PC-3 (cell line): ENCODE results near the gene IL1RN.

ENCODE experiments used
- EZH2phosphoT487 ChIP-seq: fragments of 300-600 bp; sonication (generic); IDR thresholded peaks from 2 replicates; pipeline ENCODE4 v1.6.1; 2018; ENCODE audit warnings: mild to moderate bottlenecking, antibody characterized with exemption, low read length, borderline replicate concordance
- TF ChIP-seq, protein P1 (sequence below): fragments of 300-600 bp; sonication (generic); conservative IDR thresholded peaks from 2 replicates; pipeline ENCODE4 v1.5.1; 2017; ENCODE audit warnings: antibody characterized with exemption, low read depth, mild to moderate bottlenecking, low read length

DNA sequence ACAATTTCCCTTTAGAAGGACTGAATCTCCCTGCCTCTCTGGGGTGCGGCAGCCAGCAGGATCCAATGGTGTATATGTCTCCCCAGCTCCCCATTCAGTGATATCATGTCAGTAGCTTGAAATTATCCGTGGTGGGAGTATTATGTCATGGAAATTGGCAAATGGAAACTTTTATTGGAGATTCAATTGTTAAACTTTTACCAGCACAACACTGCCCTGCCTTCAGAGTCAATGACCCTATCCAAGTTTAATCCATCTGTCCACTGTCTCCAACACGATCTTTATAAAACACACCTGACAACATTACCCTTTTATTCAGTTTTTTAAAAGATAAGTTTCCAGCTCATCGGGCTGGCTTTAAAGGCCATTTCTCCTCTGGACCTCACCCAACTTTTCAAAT lies 5.0 kb upstream of the IL1RN start:
- TF ChIP-seq, protein P1, sequence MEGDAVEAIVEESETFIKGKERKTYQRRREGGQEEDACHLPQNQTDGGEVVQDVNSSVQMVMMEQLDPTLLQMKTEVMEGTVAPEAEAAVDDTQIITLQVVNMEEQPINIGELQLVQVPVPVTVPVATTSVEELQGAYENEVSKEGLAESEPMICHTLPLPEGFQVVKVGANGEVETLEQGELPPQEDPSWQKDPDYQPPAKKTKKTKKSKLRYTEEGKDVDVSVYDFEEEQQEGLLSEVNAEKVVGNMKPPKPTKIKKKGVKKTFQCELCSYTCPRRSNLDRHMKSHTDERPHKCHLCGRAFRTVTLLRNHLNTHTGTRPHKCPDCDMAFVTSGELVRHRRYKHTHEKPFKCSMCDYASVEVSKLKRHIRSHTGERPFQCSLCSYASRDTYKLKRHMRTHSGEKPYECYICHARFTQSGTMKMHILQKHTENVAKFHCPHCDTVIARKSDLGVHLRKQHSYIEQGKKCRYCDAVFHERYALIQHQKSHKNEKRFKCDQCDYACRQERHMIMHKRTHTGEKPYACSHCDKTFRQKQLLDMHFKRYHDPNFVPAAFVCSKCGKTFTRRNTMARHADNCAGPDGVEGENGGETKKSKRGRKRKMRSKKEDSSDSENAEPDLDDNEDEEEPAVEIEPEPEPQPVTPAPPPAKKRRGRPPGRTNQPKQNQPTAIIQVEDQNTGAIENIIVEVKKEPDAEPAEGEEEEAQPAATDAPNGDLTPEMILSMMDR: no peak
- no peak for TF ChIP-seq EZH2phosphoT487
